NCI-H82 treated with DMSO at 0.1 percent for 48 hours (cell line): ENCODE measurements around the gene HRCT1.
A peak's percentile ranks its signal among the peaks of the same experiment; 100 is the strongest.
"Not testable (repeated sequence)": the region's sequence is repeated elsewhere in the genome, so short reads cannot be mapped to it uniquely, and the experiment has no call there.

Experiments
- DNase-seq: peaks from one replicate; lab custom pipeline; 2025; ENCODE audit not compliant: unreplicated experiment; lab: John Stamatoyannopoulos, UW

HRCT1 gene

DNA sequence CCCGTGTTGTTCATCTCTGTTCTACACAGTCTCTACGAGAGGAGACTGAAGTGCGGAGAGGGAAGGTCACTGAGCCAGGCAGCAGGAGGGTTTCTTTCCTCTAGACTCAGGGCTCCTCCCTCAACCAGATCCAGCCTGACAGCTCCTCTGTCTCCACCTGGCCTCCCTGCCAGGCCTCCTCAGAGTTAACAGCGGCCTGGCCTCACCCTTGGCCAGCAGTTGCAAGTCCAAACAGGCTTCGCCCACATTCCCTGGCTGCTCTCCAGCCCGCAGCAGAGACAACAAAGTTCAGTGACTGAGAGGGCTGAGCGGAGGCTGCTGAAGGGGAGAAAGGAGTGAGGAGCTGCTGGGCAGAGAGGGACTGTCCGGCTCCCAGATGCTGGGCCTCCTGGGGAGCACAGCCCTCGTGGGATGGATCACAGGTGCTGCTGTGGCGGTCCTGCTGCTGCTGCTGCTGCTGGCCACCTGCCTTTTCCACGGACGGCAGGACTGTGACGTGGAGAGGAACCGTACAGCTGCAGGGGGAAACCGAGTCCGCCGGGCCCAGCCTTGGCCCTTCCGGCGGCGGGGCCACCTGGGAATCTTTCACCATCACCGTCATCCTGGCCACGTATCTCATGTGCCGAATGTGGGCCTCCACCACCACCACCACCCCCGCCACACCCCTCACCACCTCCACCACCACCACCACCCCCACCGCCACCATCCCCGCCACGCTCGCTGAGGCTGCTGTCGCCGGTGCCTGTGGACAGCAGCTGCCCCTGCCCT is at the start of gene HRCT1:
Gene HRCT1 (plus strand): TSS at position 291 of the 768 bp plus-strand sequence. CDS start 86 bp downstream, at position 377.
- DNase-seq = no peak

DNA sequence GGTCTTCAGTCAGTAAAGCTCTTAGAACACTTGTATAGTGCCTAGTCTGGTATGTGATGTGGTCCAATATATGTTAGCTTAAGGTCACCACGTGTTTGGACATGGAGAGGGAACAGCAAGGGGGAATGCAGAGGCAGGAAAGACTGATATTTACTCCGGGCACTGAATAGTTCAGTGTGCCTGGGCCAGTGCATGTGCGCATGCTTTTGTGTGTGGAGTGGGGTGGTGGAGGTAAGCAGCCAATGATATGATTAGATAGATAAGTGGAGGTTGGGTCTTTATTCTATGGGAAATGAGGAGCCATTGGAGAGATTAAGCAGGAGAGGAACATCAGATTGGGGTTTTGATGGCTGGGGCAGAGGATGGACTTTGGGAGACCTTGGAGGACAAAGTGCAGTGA is 49.8 kb upstream of the HRCT1 start:
- no peak for DNase-seq

DNA sequence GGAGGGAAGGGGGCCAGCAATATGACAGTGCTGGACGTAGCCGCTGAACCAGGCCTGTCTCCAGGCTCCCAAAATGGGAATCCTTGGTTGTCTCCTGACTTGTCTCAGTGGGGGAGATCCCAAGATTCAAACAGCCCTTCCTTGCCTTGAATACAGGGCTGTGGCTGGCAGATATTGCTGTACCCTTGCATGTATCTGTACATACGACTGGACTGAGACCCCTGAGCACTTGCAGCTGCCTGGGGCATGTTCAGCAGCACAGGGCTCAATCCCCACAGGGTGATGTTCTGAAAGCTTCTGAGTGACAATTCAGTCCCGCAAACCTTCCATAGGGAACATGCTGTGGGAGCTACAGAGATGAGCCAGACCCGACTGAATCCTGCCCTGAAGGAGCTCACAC is 49.1 kb upstream of the HRCT1 start:
- DNase-seq = no peak

DNA sequence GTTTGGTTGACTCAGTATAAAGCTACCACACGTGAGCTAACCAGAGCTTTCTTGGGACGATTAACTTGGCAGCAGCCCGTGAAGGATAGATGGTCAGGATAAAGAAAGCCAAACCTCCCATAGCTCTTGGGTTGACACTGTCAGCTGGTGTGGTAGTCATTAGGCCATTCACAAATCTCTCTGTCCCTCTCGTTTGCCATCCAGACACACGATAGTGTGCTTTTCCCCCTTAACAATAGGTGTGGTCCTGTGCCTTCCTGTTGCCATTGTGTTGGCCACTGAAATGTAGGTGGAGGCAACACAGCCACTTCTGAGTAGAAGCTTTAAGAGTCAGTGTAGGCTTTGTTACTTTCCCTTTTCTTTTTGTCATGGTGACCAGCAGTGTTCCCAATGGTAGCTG is 47.5 kb upstream of the HRCT1 start:
- no peak for DNase-seq

DNA sequence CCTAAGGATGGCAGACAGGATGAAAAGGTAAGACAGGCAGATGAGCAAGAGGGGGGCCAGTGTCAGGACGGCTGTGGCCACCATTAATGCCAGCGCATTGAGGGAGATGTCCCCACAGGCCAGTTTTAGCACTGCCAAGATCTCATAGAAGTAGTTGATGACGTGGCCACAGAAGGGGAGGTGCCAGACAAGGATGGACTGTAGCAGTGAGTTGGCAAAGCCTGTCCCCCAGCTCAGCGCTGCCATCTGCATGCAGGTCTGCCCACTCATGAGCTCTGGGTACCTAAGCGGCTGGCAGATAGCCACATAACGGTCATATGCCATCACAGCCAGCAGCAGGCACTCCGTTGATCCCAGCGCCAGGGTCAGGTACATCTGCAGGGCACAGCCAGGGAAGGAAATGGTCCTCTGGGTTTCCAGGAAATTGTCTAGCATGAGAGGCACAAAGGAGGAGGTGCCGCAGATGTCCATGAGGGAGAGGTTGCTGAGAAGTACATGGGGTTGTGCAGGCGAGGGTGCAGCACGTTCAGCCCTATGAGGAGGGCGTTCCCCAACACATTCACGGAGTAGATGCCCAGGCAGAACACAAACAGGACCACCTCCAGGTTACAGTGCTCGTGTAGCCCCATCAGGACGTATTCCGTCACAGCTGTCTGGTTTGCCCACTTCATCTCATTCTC is 46.6 kb upstream of the HRCT1 start:
- no peak for DNase-seq

DNA sequence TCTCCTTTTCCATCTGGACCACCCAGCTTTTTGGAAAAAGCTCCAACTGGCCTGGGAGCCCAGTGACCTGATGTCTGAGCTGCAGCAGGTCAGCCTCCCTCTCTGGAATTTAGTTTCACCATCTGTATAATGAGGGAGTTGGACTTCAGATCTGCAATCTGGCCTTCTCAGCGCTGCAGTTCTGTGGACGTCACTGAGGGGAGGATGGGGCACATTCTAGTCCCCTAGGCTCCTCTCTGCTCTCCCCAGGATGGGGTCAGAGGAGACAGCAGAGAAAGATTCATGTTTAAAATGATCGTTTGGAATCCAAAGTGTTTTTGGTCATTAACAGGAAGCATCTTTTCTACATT is 46.0 kb upstream of the HRCT1 start:
- DNase-seq = no peak

DNA sequence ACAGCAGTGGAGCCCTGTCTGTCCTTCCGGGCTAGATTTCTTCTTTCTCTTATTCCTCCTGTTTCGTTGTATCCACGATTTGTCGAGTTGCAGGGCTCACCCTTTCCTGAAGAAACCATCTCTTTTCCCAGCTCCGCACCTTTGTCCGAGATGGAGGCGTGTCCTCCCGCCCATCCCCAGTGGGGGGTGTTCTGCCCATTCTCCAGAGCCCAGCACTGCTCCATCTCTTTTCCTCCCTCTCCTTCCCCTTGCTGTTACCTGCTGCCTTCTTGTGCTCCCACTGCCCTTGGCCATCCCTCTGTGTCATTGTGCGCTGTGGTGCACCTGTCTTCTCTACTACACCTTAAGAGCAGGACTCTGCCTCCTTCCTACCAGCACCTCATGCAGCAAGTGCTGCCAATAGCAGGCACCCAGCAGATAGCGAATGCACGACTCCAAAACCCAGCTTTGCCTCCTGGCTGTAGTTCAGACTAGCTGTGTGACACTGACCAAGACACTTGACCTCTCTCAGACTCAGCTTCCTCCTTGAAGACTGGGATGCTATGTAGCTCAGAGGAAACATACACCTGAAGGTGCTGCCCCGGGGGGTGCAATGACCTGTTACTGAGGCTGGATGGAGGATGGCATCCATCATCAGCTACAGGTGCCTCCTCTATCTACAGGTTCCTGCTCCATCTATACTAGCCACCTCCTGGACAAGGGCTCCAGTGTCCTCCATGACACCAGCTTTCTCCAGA is 44.7 kb upstream of the HRCT1 start:
- DNase-seq = no peak

DNA sequence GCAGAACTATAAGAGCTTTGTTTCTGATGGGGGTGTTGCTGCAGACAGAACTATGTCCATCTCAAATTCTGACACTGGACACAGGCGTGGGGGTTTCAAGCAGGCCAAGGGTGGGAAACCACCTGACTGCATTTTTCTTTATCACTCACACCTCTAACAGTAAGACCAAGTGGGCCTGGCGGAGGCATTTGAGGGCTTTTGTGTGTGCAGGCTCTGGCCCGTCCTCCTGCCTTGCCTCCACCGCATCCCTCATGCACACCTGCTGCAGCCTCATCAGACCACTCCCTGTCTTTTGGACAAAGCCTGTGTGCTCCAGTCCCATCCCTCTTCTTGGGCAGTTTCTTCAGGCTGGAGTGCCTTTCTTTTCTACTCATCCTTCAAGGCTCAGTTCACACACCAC is 43.7 kb upstream of the HRCT1 start:
- no peak for DNase-seq

DNA sequence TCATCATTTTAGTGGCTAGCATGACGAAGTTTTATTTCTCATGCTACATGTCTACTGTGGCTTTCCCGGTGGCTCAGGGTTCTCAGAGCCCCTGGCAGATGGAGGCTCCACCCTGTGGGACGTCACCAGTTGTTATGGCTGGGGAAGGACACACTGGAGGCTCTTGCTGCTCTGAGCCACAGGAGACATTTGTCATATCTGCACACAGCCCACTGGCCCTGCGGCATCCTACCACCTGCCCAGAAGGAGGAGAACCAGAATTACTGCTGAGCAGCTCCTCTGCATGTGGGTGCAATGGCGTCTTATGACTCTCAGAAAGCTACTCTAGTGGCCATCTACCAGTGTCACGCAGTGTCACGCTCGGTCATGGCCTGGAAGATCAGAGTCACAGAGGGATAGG is 42.4 kb upstream of the HRCT1 start:
- no peak for DNase-seq

DNA sequence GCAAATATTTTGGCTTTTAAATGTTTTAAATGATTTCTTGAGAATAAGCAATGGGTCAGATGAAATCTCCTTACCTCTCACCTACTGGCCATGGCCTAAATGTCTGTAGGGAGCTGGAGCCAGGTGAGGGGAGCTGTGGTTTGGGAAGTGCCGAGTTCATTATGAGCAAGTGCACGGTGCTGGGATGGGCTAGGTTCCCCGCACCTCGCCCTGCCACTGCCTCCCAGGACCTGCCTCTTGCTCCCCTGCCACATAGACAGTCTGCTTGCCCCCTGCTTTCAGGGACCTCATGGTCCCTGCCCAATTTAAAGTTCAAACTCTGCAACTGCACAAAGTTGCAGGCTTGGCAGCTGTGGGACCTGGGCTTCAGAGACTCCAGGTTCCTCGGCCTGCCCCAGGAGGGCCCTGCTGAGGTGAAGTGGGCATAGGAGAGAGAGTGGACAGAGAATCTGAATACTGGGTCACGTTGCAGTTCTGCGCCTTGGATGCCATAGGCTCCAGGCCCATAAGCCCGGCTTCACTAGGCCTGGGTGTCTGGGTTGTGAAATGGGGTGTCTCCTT is 41.2 kb upstream of the HRCT1 start:
- DNase-seq = no peak

DNA sequence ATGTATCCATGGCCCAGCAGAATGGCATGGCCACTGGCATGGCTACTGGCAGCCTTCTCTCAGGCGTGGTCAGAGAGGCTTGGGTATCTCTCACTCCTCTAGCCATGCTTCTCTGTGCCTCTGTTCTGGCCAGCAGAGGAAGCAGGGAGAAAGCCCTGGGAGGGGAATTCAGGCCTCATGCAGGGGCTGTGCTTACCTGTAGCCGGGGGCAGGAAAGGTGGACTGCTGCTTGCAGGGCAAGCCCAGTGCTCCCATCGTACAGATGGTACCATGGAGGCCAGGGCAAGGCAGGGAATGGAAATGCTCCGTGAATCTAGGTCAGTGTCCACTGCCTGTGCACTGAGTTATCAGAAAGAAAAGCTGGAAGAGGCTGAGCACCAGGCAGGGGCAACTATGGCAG is 38.5 kb upstream of the HRCT1 start:
- DNase-seq = no peak

DNA sequence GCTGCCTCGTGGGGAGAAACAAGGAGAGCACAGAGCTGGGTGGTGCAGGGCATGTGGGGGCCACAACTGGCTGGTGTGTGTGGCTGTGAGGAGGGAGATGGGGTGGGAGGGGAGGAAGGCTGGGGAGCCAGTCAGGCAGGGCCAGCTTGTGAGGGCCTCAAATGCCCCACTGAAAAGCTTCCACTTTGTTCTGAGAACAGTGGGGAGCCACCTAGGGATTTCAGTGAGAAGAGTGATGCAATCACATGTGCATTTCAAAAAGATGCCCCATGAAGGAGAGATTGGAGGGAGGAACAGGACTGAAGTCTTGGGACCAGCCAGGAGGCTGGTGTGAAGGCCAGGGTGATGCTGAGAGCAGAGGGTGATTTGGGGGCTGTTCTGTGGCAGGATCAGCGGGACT is 37.1 kb upstream of the HRCT1 start:
- no peak for DNase-seq

DNA sequence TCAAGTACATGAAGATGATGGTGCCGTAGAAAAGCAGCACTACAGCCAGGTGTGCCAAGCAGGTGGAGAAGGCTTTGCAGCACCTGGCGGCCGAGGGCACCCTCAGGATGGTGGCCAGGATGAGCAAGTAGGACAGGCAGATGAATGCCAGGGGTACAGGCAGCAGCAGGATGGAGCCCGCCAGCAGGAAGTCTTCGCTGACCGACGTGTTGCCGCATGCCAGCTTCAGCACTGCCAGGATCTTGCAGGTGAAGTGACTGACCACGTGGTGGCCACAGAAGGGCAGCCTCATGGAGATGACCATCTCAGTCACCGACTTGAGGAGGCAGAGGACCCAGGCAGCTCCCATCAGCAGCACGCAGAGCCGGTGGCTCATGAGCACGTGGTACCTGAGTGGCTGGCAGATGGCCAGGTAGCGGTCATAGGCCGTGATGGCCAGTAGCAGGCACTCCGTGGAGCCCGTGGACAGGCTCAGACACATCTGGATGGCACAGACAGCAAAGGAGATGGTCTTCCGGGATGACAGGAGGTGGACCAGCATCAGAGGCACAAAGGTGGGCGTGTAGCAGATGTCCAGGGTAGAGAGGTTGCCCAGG is 36.3 kb upstream of the HRCT1 start:
- no peak for DNase-seq

DNA sequence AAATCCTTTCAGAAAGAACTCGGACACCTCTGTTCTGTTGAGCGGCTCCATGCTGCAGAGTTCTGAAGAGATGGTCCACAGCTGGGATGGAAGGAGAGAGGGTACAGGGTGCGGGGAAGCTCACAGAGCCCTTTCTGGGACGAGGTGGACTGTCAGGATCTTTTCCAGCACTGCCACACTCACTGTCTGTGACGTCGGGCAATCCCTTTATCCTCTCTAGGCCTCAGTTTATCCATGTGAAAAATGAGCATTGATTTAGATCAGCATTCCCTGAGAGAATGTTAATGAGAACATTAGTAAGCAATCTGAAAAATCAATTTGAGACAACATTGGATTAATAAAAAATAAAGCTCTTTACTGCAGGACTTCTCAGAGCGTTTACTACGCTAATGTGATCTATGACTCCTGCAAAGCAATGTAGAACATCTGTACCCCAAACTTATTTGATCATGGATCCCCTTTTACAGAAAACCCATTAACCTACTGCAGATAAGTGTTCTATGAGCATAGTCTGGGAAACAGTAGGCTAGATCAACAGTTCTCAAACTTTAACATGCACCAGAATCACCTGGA is 35.6 kb upstream of the HRCT1 start, which contains the start of gene OR13J1:
Gene OR13J1 (minus strand): TSS at position 51 of the 573 bp plus-strand sequence. CDS start 0 bp downstream, at position 51.
- no peak for DNase-seq

DNA sequence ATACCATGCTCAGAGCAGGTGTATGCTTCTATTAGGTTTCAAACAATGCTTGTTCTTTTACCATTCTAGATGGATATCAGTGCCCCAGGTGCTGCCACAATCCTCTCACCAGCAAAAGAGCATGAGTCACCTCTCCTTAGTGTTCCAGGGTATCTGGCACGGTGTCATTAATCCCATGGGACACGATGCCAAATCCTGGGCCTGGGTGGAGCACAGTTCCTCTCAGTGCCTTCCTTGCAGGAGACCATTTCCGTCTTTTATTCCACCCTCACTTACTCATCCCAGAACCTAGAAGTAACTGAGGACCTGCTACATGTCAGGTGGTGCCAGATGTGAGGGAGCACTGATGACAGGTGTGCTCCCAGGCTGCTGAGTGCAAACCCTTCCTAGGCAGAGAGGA is 34.5 kb upstream of the HRCT1 start:
- no peak for DNase-seq

DNA sequence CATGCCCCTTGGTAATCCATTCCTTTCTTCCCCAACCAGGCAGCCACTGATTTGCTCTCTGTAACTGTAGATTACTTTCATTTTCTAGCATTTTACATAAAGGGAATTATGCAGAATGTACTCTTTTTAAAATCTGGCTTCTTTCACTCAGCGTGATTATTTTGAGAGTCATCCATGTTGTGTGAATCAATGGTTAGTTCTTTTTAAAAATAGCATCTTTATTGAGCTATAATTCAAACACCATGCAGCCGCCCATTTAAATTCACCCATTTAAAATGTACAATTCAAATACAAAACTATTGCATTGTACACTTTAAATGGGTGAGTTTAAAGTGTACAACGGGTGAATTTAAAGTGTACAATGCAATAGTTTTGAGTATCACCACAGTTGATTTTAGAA is 33.5 kb upstream of the HRCT1 start:
- no peak for DNase-seq

DNA sequence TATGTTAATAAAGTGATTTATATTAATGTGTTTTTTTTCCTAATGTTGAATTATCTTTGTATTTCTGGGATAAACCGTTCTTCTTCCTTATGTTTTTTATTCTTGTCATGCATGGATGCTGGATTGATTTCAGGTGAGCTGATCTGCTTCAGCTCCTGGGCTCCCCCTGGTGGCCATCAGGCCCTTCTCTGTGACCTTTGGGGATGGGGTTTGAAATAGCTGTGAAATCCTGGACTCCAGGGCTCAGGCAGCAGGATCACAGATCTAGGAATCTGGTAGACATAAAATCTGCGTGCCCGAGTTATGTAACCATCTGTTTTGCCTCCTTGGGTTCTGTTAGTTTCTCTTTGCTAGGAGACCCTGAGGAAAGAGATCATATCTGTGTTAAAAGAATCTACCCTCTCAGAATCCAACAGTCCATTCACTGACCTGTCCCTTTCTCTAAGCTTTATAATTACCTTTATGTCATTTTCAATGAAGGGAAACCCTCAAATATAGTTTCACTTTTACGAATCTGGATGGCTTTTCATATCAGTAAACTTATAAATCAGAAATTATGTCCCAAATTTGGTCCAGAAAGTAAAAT is 23.6 kb upstream of the HRCT1 start:
- DNase-seq = peak; percentile 8

DNA sequence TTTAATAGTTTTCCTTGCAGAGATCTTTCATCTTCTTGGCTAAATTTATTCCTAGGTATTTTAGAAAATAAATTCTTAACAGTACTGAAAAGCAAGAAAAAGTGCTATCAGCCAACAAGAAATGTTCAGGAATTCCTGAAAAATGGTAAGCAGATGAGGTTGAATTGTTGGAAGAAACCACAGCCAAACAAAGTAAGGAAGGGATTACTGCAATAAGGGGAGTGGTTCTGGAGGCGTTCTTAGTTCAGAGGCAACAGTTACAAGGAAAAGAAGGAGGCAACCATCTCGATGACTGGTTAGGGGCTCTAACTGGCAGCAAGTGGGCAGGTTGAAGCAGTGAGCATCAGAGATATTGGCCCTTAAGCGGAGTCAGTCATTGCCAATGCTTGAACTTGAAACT is 23.0 kb upstream of the HRCT1 start:
- DNase-seq = peak; percentile 0

DNA sequence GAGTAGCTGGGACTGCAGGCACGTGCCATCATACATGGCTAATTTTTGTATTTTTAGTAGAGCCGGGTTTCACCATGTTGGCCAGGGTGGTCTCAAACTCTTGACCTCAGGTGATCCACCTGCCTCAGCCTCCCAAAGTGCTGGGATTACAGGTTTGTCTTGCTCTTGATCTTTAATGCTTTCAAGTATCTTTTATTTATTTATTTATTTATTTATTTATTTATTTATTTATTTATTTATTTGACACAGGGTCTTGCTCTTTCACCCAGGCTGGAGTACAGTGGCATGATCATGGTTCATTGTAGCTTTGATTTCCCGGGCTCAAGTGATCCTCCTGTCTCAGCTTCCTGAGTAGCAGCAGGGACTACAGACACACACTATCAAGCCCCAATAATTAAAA is 21.1 kb upstream of the HRCT1 start:
- DNase-seq = not testable (repeated sequence)

DNA sequence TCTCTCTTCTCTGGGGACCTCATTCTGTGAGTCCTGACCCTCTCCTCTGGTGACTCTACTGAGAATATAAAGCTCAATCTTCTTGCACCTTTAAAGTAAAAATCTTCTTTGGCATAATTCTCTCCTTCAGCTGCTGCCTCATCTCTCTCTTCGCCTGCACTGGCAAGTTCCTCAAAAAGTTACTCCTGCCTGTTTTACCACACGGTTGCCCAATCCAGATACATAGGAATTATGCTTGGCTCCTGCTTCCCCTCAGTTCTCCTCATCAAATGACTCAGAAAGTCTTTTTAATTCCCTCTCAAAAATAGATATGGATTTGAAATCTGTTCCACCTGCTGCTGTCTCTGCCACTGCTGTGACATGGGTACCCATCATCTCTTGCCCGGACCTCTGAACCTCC is 14.4 kb upstream of the HRCT1 start:
- DNase-seq = no peak

DNA sequence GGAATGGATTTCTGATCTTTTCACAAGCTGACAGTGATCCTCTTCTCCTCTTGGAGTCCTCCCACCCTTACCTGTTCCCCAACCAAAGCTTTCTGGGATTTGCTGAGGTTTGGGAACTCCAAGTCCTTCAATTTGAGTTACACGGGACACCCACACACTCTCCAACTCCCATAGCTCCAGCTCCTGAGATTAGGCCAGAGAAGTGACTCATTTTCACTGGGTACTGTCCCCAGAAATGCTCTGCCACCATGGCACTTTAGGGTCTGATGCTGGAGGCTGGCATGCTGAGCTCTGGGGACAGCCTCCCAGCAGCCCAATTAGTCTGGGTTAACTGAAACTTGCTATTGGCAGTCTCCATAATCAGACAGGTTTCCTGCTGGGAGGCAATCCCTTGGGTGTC is 14.0 kb upstream of the HRCT1 start:
- no peak for DNase-seq
